ENCODE data around the gene RACGAP1.

- TF ChIP-seq CTCF (IDR thresholded peaks at IDR 0.05), result no peak
- TF ChIP-seq POLR2A (IDR thresholded peaks at IDR 0.05), result no peak
These were observed 7.1 kb downstream of the RACGAP1 start for GRCh38 chr12:50018154-50018553.
